Effector memory CD8-positive, alpha-beta T cell (primary cell): ENCODE measurements around the gene NUCB1.

Source experiments
- ATAC-seq: fragments of 150-1000 bp; cut with Tn5 transposase; replicated peaks from 2 replicates; pipeline ENCODE4 v1.10.0; 2021; ENCODE audit warnings: mild to moderate bottlenecking, moderate library complexity
- DNase-seq, 3 experiments: peaks; one replicate each; pipeline ENCODE4 v3.0.0; 2021
- H3K27ac Mint-ChIP-seq, 2 donors: one replicate each; pipeline ENCODE4 v1.8.0; 2022; ENCODE audit warnings: mild to moderate bottlenecking in 2 of 2, mixed read lengths in 2 of 2, moderate library complexity in 2 of 2
- H3K27me3 Mint-ChIP-seq, 2 donors: one replicate each; pipeline ENCODE4 v1.8.0; 2022; ENCODE audit warnings: mixed read lengths in 2 of 2
- H3K36me3 Mint-ChIP-seq: one replicate; pipeline ENCODE4 v1.8.0; 2022; ENCODE audit warnings: mild to moderate bottlenecking, moderate library complexity, mixed read lengths; ENCODE audit not compliant: insufficient read depth
- H3K4me1 Mint-ChIP-seq, 2 donors: one replicate each; pipeline ENCODE4 v1.8.0; 2022; ENCODE audit warnings: low read depth in 2 of 2, mixed read lengths in 2 of 2
- H3K4me3 Mint-ChIP-seq, 2 donors: one replicate each; pipeline ENCODE4 v1.8.0; 2022; ENCODE audit warnings: mild to moderate bottlenecking in 2 of 2, mixed read lengths in 2 of 2, moderate library complexity in 2 of 2
- H3K9me3 Mint-ChIP-seq, 2 donors: one replicate each; pipeline ENCODE4 v1.8.0; 2022; ENCODE audit warnings: mixed read lengths in 2 of 2

Gene NUCB1

GRCh38 chr19:48943081-48943480 lies 43.0 kb downstream of the NUCB1 start:
- H3K4me3 Mint-ChIP-seq = no peak overlapping the region
- no peaks in the 10 kb centered on the region for H3K9me3 Mint-ChIP-seq
- H3K4me1 Mint-ChIP-seq = no peaks in the 10 kb centered on the region
- no peak for ATAC-seq
- no peak overlapping the region for H3K27ac Mint-ChIP-seq
- H3K36me3 Mint-ChIP-seq = no peaks in the 10 kb centered on the region
- no peak for DNase-seq
- no peaks in the 10 kb centered on the region for H3K27me3 Mint-ChIP-seq

- no peak for DNase-seq
- H3K36me3 Mint-ChIP-seq = no peaks in the 10 kb centered on the region
Observed at GRCh38 chr19:48945415-48945814, 45.3 kb downstream of the NUCB1 start.

GRCh38 chr19:48945817-48946216 lies 45.7 kb downstream of the NUCB1 start:
- Mint-ChIP-seq H3K27me3 (no peaks in the 10 kb centered on the region), H3K27ac (no peak overlapping the region), H3K9me3 (no peaks in the 10 kb centered on the region), H3K4me1 (no peaks in the 10 kb centered on the region), H3K36me3 (no peaks in the 10 kb centered on the region), H3K4me3 (no peak overlapping the region)
- no peak for DNase-seq
- ATAC-seq = no peak

More at GRCh38 chr19:48945415-48945814, 45.3 kb downstream of the NUCB1 start:
- Mint-ChIP-seq H3K4me3 (no peak overlapping the region), H3K27me3 (no peaks in the 10 kb centered on the region), H3K4me1 (no peaks in the 10 kb centered on the region), H3K9me3 (no peaks in the 10 kb centered on the region), H3K27ac (no peak overlapping the region)
- no peak for ATAC-seq

- no peak overlapping the region for H3K27ac Mint-ChIP-seq
Observed at GRCh38 chr19:48946463-48947257, 46.5 kb downstream of the NUCB1 start.

GRCh38 chr19:48947258-48947542 lies 47.1 kb downstream of the NUCB1 start:
- DNase-seq = no peak
- Mint-ChIP-seq H3K27me3 (no peaks in the 10 kb centered on the region), H3K9me3 (no peaks in the 10 kb centered on the region), H3K4me3 (no peak overlapping the region), H3K4me1 (no peaks in the 10 kb centered on the region), H3K27ac (no peak overlapping the region), H3K36me3 (no peaks in the 10 kb centered on the region)
- ATAC-seq = no peak

More at GRCh38 chr19:48946463-48947257, 46.5 kb downstream of the NUCB1 start:
- ATAC-seq (no peak), DNase-seq (no peak)
- no peaks in the 10 kb centered on the region for H3K9me3 Mint-ChIP-seq
- no peaks in the 10 kb centered on the region for H3K27me3 Mint-ChIP-seq
- no peaks in the 10 kb centered on the region for H3K4me1 Mint-ChIP-seq
- no peaks in the 10 kb centered on the region for H3K36me3 Mint-ChIP-seq
- H3K4me3 Mint-ChIP-seq = no peak overlapping the region

- H3K27ac Mint-ChIP-seq = no peak overlapping the region
- no peaks in the 10 kb centered on the region for H3K27me3 Mint-ChIP-seq
- DNase-seq = no peak
Observed at GRCh38 chr19:48950159-48950558, 50.0 kb downstream of the NUCB1 start.

GRCh38 chr19:48950830-48951519 lies 50.9 kb downstream of the NUCB1 start:
- DNase-seq = no peak
- H3K4me3 Mint-ChIP-seq = no peak overlapping the region
- H3K27me3 Mint-ChIP-seq = no peaks in the 10 kb centered on the region
- H3K36me3 Mint-ChIP-seq = peaks cover 10% of the 10 kb centered on the region
- H3K27ac Mint-ChIP-seq = no peak overlapping the region
- no peaks in the 10 kb centered on the region for H3K9me3 Mint-ChIP-seq
- H3K4me1 Mint-ChIP-seq = peaks cover 9 to 11% of the 10 kb centered on the region in 2 donors
- no peak for ATAC-seq

More at GRCh38 chr19:48950159-48950558, 50.0 kb downstream of the NUCB1 start:
- Mint-ChIP-seq H3K4me3 (no peak overlapping the region), H3K36me3 (peaks cover 7% of the 10 kb centered on the region), H3K9me3 (no peaks in the 10 kb centered on the region), H3K4me1 (peaks cover 3 to 4% of the 10 kb centered on the region in 2 donors)
- no peak for ATAC-seq

GRCh38 chr19:48953141-48953540 lies 53.0 kb downstream of the NUCB1 start:
- ATAC-seq = no peak
- Mint-ChIP-seq H3K4me1 (peaks cover 16% of the 10 kb centered on the region in 2 donors), H3K27ac (no peak overlapping the region), H3K36me3 (peaks cover 21% of the 10 kb centered on the region), H3K9me3 (no peaks in the 10 kb centered on the region), H3K27me3 (no peaks in the 10 kb centered on the region), H3K4me3 (peak overlapping the region in 1 of 2 donors; percentile 42)
- DNase-seq = no peak

GRCh38 chr19:48953990-48954594 lies 54.0 kb downstream of the NUCB1 start:
- peaks cover 25% of the 10 kb centered on the region for H3K36me3 Mint-ChIP-seq
- no peaks in the 10 kb centered on the region for H3K9me3 Mint-ChIP-seq
- H3K27ac Mint-ChIP-seq = peak overlapping the region; percentile 89 to 91
- H3K4me1 Mint-ChIP-seq = peaks cover 16 to 18% of the 10 kb centered on the region in 2 donors
- H3K27me3 Mint-ChIP-seq = no peaks in the 10 kb centered on the region
- H3K4me3 Mint-ChIP-seq = peak overlapping the region; percentile 88 to 91
- no peak for DNase-seq
- ATAC-seq = no peak

- H3K9me3 Mint-ChIP-seq = no peaks in the 10 kb centered on the region
- ATAC-seq = peak; percentile 93
Observed at GRCh38 chr19:48954595-48955307, 54.6 kb downstream of the NUCB1 start, which contains the start of gene BAX. Gene BAX, plus strand, starts transcription at chr19:48954875. Its CDS starts 54 bp downstream, at chr19:48954929.

GRCh38 chr19:48955308-48955958 lies 55.3 kb downstream of the NUCB1 start:
- DNase-seq (no peak), ATAC-seq (no peak)
- H3K9me3 Mint-ChIP-seq = no peaks in the 10 kb centered on the region
- H3K27ac Mint-ChIP-seq = peak overlapping the region; percentile 69 to 91
- H3K4me1 Mint-ChIP-seq = peaks cover 16 to 18% of the 10 kb centered on the region in 2 donors
- no peaks in the 10 kb centered on the region for H3K27me3 Mint-ChIP-seq
- H3K36me3 Mint-ChIP-seq = peaks cover 25% of the 10 kb centered on the region
- peak overlapping the region; percentile 88 to 91 for H3K4me3 Mint-ChIP-seq

More at GRCh38 chr19:48954595-48955307, 54.6 kb downstream of the NUCB1 start, which contains the start of gene BAX:
- peak within 1 kb of the TSS; percentile 88 to 91 for H3K4me3 Mint-ChIP-seq
- peak within 1 kb of the TSS; percentile 89 to 91 for H3K27ac Mint-ChIP-seq
- H3K4me1 Mint-ChIP-seq = peaks cover 16 to 18% of the 10 kb centered on the region in 2 donors
- peak; percentile 68 to 77 (median 74) for DNase-seq
- H3K27me3 Mint-ChIP-seq = no peaks in the 10 kb centered on the region
- H3K36me3 Mint-ChIP-seq = peaks cover 25% of the 10 kb centered on the region

GRCh38 chr19:48958006-48958405 lies 57.9 kb downstream of the NUCB1 start:
- Mint-ChIP-seq H3K9me3 (no peaks in the 10 kb centered on the region), H3K36me3 (peaks cover 33% of the 10 kb centered on the region), H3K4me1 (peaks cover 29 to 38% of the 10 kb centered on the region in 2 donors), H3K4me3 (no peak overlapping the region), H3K27ac (no peak overlapping the region), H3K27me3 (no peaks in the 10 kb centered on the region)
- no peak for ATAC-seq
- no peak for DNase-seq
